HepG2 (cell line): ENCODE results near the gene MT4. TPM values are rescaled to one million over a fixed set of nuclear protein-coding genes. Genes with fewer than 3 reads are reported as not detected.
A peak's percentile ranks its signal among the peaks of the same experiment; 100 is the strongest.

ENCODE experiments used
- ATAC-seq: fragments of 200-7000 bp; cut with Tn5 transposase; 3 replicates; pipeline ENCODE4 v1.9.1; 2020; ENCODE audit warnings: mild to moderate bottlenecking, moderate library complexity
- BruUV-seq: library from RNA; stranded (reverse); fragments of 400-500 nt; replicated peaks from 2 replicates; lab custom pipeline; 2021; lab: Mats Ljungman, UMichigan
- CTCF ChIA-PET: fragments of 300-600 bp; formaldehyde crosslinking; extraction: SDS; loops from one replicate; lab custom pipeline; 2021; ENCODE audit warnings: low total read pairs, inconsistent platforms, low intra/inter-chr PET ratio; lab: Yijun Ruan, JAX
- POLR2A ChIA-PET: fragments of 350-600 bp; sonication (Branson Sonifier 250); formaldehyde crosslinking; loops from one replicate; lab custom pipeline; 2020; ENCODE audit warnings: antibody characterized with exemption, inconsistent platforms; lab: Yijun Ruan, JAX
- DNase-seq: peaks from one replicate; pipeline ENCODE4 v3.0.0-alpha.2; 2015; ENCODE audit warnings: low spot score
- FAIRE-seq: peaks from 3 replicates; lab custom pipeline; 2011; peaks lifted over from hg19 to GRCh38; lab: Jason Lieb, UNC
- H2AFZ ChIP-seq: one replicate; pipeline ENCODE4 v1.6.1; 2011; ENCODE audit warnings: low read length, inconsistent platforms
- H3K27ac ChIP-seq: fragments of 300-600 bp; 3 replicates; pipeline ENCODE4 v1.8.0; 2011; ENCODE audit warnings: mixed run types, mild to moderate bottlenecking, mixed read lengths, low read length, inconsistent platforms; ENCODE audit not compliant: insufficient read depth; ENCODE audit errors: extremely low read length
- H3K27me3 ChIP-seq, 2 experiments: fragments of 200-600 bp in 1 of 2; 2 replicates in 1 of 2; 3 replicates in 1 of 2; pipeline versions ENCODE4 v1.6.0 to v1.8.0; 2011; ENCODE audit warnings: low read length in 2 of 2, mild to moderate bottlenecking in 2 of 2, moderate library complexity in 2 of 2, inconsistent platforms in 1 of 2; ENCODE audit not compliant: insufficient read depth in 2 of 2, control insufficient read depth in 1 of 2
- H3K36me3 ChIP-seq, 2 experiments: fragments of 200-600 bp in 1 of 2; replicated peaks in 1 of 2; 2 replicates in 1 of 2; 3 replicates in 1 of 2; pipeline versions ENCODE4 v1.5.1 to v1.8.0; 2011; ENCODE audit warnings: low read length in 2 of 2, inconsistent platforms in 1 of 2; ENCODE audit not compliant: insufficient read depth in 2 of 2, control insufficient read depth in 1 of 2
- H3K4me1 ChIP-seq: 2 replicates; pipeline ENCODE4 v1.5.1; 2012; ENCODE audit warnings: low read length, inconsistent platforms; ENCODE audit not compliant: insufficient read depth
- H3K4me2 ChIP-seq: 2 replicates; pipeline ENCODE4 v1.6.0; 2011; ENCODE audit warnings: low read depth, low read length, inconsistent platforms
- H3K4me3 ChIP-seq, 3 experiments: fragments of 200-600 bp in 1 of 3; sonication (generic), shearing (Covaris generic) in 1 of 3; replicated peaks in 1 of 3; 2 replicates each; pipeline ENCODE4 v1.5.1; 2011 to 2016; ENCODE audit warnings: low read length in 3 of 3, inconsistent platforms in 2 of 3, low read depth in 2 of 3, mild to moderate bottlenecking in 2 of 3, control low read depth in 1 of 3, mixed read lengths in 1 of 3; ENCODE audit not compliant: insufficient read depth in 1 of 3
- H3K79me2 ChIP-seq: one replicate; pipeline ENCODE4 v1.6.1; 2011; ENCODE audit warnings: low read length, inconsistent platforms; ENCODE audit not compliant: insufficient read depth
- H3K9ac ChIP-seq: 2 replicates; pipeline ENCODE4 v1.6.0; 2011; ENCODE audit warnings: mild to moderate bottlenecking, low read depth, low read length, inconsistent platforms; ENCODE audit not compliant: insufficient read depth
- H3K9me3 ChIP-seq: 2 replicates; pipeline ENCODE4 v1.5.1; 2012; ENCODE audit warnings: mild to moderate bottlenecking, low read length
- H4K20me1 ChIP-seq: 2 replicates; pipeline ENCODE4 v1.6.0; 2011; ENCODE audit warnings: inconsistent platforms, mild to moderate bottlenecking, low read length, moderate library complexity; ENCODE audit not compliant: insufficient read depth
- CHD2 ChIP-seq: IDR thresholded peaks from 2 replicates; pipeline ENCODE4 v1.6.1; 2011; ENCODE audit warnings: low read depth, low read length, improper control_type of control experiment
- CREB1 ChIP-seq, 2 experiments: fragments of 450-650 bp in 1 of 2; IDR thresholded peaks; 2 replicates each; pipeline ENCODE4 v1.6.1; 2016 to 2017; ENCODE audit warnings: control low read depth in 1 of 2, mild to moderate bottlenecking in 1 of 2, missing compliant biosample characterization in 1 of 2, missing genetic modification characterization in 1 of 2
- GATAD2A ChIP-seq: IDR thresholded peaks from 2 replicates; pipeline ENCODE4 v1.6.1; 2016
- HOXA3 ChIP-seq: sonication (generic); formaldehyde crosslinking; IDR thresholded peaks from 2 replicates; pipeline ENCODE4 v1.5.0; 2020; ENCODE audit warnings: missing genetic modification reagents
- KDM4B ChIP-seq: sonication (generic); formaldehyde crosslinking; IDR thresholded peaks from 2 replicates; pipeline ENCODE4 v1.4.0; 2020; ENCODE audit warnings: missing genetic modification reagents
- MED1 ChIP-seq: sonication (generic); formaldehyde crosslinking; IDR thresholded peaks from 2 replicates; pipeline ENCODE4 v1.4.0; 2020; ENCODE audit warnings: missing genetic modification reagents
- MEF2D ChIP-seq: sonication (generic); formaldehyde crosslinking; IDR thresholded peaks from 2 replicates; pipeline ENCODE4 v1.5.1; 2020; ENCODE audit warnings: mild to moderate bottlenecking, missing genetic modification reagents
- NR2F6 ChIP-seq, 2 experiments: IDR thresholded peaks; 2 replicates each; pipeline ENCODE4 v1.6.1; 2016; ENCODE audit warnings: antibody characterized with exemption in 1 of 2, mild to moderate bottlenecking in 1 of 2
- RXRA ChIP-seq: sonication (generic); formaldehyde crosslinking; IDR thresholded peaks from 2 replicates; pipeline ENCODE4 v1.5.1; 2020; ENCODE audit warnings: missing genetic modification reagents
- SOX6 ChIP-seq, 2 experiments: fragments of 450-650 bp in 1 of 2; sonication (generic) in 1 of 2; formaldehyde crosslinking in 1 of 2; IDR thresholded peaks; 2 replicates each; pipeline versions ENCODE4 v1.4.0 to v1.6.1; 2017 to 2020; ENCODE audit warnings: antibody characterized with exemption in 1 of 2, mild to moderate bottlenecking in 1 of 2, missing genetic modification reagents in 1 of 2
- TEAD3 ChIP-seq: optimal IDR thresholded peaks from 2 replicates; pipeline ENCODE3; 2016; ENCODE audit warnings: borderline replicate concordance
- ZFP90 ChIP-seq: sonication (generic); formaldehyde crosslinking; IDR thresholded peaks from 2 replicates; pipeline ENCODE4 v1.8.0; 2022; ENCODE audit warnings: missing genetic modification reagents, mild to moderate bottlenecking, inconsistent platforms, borderline replicate concordance
- ZNF34 ChIP-seq: sonication (generic); formaldehyde crosslinking; IDR thresholded peaks from 2 replicates; pipeline ENCODE4 v1.4.0; 2020; ENCODE audit warnings: mild to moderate bottlenecking, missing genetic modification reagents, borderline replicate concordance
- ZNF768 ChIP-seq: sonication (generic); formaldehyde crosslinking; IDR thresholded peaks from 2 replicates; pipeline ENCODE4 v1.4.0; 2020; ENCODE audit warnings: missing genetic modification reagents
- ZSCAN25 ChIP-seq: sonication (generic); formaldehyde crosslinking; IDR thresholded peaks from 2 replicates; pipeline ENCODE4 v1.8.0; 2022; ENCODE audit warnings: mild to moderate bottlenecking, missing genetic modification reagents
- WGBS: methylation state at CpG from one replicate; pipeline ENCODE4 v1.1.6; 2017; ENCODE audit warnings: low lambda C conversion rate; 5-methylcytosine and 5-hydroxymethylcytosine counted together
- in situ Hi-C: cut with HindIII; loops from 2 replicates; pipeline ENCODE4 v1.10.0; 2017; ENCODE audit warnings: low pct_unique_long_range_greater_than_20kb; ENCODE audit not compliant: extremely low pct_ligation_motif_present
- intact Hi-C: fragments of 100-400 bp; cut with micrococcal nuclease; formaldehyde crosslinking; loops from one replicate; pipeline ENCODE4 v1.10.0; 2022; ENCODE audit not compliant: unreplicated experiment
- polyA plus RNA-seq, 8 experiments: library from polyadenylated mRNA; depleted of rRNA in 3 of 8; stranded (reverse) in 7 of 8; unstranded in 1 of 8; fragments of >200 nt; fragmentation: Illumina TruSeq in 4 of 8; extraction: Trizol in 4 of 8; gene quantifications; 2 replicates each; pipeline versions ENCODE4 v1.2.1 to v1.2.3, GENCODE V29; 2011 to 2016; ENCODE audit warnings: low read depth in 4 of 8, missing spikeins in 1 of 8, mixed read lengths in 1 of 8; ENCODE audit not compliant: insufficient read depth in 1 of 8
- total RNA-seq, 5 experiments: library from RNA; depleted of rRNA; stranded (reverse); fragments of >200 nt; fragmentation: Illumina TruSeq; extraction: Trizol; gene quantifications; 2 replicates each; pipeline ENCODE4 v1.2.3, GENCODE V29; 2016; ENCODE audit warnings: low read depth in 1 of 5
- TF ChIP-seq, protein P1 (sequence below): sonication (generic); formaldehyde crosslinking; IDR thresholded peaks from 2 replicates; pipeline ENCODE4 v1.5.0; 2020; ENCODE audit warnings: mild to moderate bottlenecking, missing genetic modification reagents
- TF ChIP-seq, protein P2 (sequence below): IDR thresholded peaks from 2 replicates; pipeline ENCODE4 v1.6.1; 2016; ENCODE audit warnings: missing compliant biosample characterization, missing genetic modification reagents, borderline replicate concordance

MT4 gene
- total and polyA plus RNA-seq, 2 of the 13 experiments (the other 11 are each of a cell fraction or from before 2014, with no cell fraction given): not detected

DNA sequence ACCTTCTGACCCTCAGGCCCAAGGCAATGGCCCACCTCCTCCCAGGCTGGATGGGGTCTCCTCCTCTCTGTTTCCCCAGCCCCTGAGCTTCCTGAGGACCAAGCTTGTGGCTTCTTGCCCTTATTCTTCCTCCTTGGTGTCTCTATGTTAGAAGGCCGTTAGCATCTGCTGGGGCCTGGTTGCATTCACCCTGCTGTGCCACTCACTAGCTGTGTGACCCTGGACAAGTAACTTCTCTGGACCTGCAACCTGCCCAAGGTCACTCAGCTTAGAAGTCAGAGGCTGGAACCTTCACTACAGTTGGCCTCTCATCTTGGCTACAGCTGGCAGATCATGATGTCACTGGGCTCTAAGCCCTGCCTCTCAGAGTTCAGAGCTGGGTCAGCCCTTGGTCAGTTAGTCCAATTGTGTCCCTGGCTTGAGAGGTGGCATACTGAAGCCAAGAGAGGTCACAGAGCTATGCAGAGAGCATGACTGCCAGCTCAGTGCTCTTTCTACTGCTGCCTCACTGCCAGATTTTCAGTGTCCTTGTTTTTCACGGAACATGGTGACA is 46.5 kb downstream of the MT4 start:
- WGBS: 0% methylated on average over 2 of the region's 2 CpGs
- Histone ChIP-seq H3K27me3 (peaks cover 0 to under 1% of the 10 kb centered on the region in 2 experiments; a peak in 2 of 5 replicates), H3K4me2 (peak overlapping the region; percentile 91), H3K79me2 (no peaks in the 10 kb centered on the region), H2AFZ (no peak overlapping the region), H3K4me3 (peak overlapping the region in 1 of 3 experiments; percentile 29; a peak in 1 of 6 replicates), H3K9ac (peak overlapping the region; percentile 32), H3K9me3 (no peaks in the 10 kb centered on the region), H3K27ac (no peak overlapping the region), H4K20me1 (no peaks in the 10 kb centered on the region), H3K36me3 (no peaks in the 10 kb centered on the region), H3K4me1 (peaks cover 52% of the 10 kb centered on the region)
- DNase-seq (peak; percentile 78), ATAC-seq (no peak), FAIRE-seq (no peak)
- ChIA-PET CTCF (no interaction called here), POLR2A (interaction anchor here (1.0 to 5.3 kb wide), 2 partner anchors 14 to 46 kb away, joined by 3 to 83 read pairs; partner anchors contain the start of genes MT1E and MT1F)
- BruUV-seq: no TSS peak
- in situ Hi-C loops: no loop called here
- intact Hi-C loops: no loop called here
- TF ChIP-seq ZFP90 (CRISPR knock-in tag) (no peak), NR2F6 (IDR thresholded peaks at IDR 0.05) (no peak; the same call in 1 of the 2 replicates), NR2F6 (CRISPR knock-in tag; IDR thresholded peaks at IDR 0.05) (peak; percentile 61; the same call in 1 of the 2 replicates), GATAD2A (CRISPR knock-in tag) (0 out of 2 replicates have a peak, but pooled peaks have one; percentile 30), TEAD3 (peak; percentile 51), HOXA3 (CRISPR knock-in tag) (peak; percentile 25; the same call in 1 of the 2 replicates), MEF2D (CRISPR knock-in tag) (0 out of 2 replicates have a peak, but pooled peaks have one; percentile 22), SOX6 (IDR thresholded peaks at IDR 0.05) (no peak), SOX6 (CRISPR knock-in tag; IDR thresholded peaks at IDR 0.05) (peak; percentile 28; the same call in 1 of the 2 replicates), RXRA (CRISPR knock-in tag) (peak; percentile 84), MED1 (CRISPR knock-in tag) (peak; percentile 70), CHD2 (no peak), ZNF768 (CRISPR knock-in tag) (peak; percentile 93), KDM4B (0 out of 2 replicates have a peak, but pooled peaks have one; percentile 37), ZSCAN25 (CRISPR knock-in tag) (no peak), ZNF34 (CRISPR knock-in tag) (no peak), CREB1 (IDR thresholded peaks at IDR 0.05) (peak; percentile 50), CREB1 (CRISPR knock-in tag; IDR thresholded peaks at IDR 0.05) (no peak)
- TF ChIP-seq, protein P1, sequence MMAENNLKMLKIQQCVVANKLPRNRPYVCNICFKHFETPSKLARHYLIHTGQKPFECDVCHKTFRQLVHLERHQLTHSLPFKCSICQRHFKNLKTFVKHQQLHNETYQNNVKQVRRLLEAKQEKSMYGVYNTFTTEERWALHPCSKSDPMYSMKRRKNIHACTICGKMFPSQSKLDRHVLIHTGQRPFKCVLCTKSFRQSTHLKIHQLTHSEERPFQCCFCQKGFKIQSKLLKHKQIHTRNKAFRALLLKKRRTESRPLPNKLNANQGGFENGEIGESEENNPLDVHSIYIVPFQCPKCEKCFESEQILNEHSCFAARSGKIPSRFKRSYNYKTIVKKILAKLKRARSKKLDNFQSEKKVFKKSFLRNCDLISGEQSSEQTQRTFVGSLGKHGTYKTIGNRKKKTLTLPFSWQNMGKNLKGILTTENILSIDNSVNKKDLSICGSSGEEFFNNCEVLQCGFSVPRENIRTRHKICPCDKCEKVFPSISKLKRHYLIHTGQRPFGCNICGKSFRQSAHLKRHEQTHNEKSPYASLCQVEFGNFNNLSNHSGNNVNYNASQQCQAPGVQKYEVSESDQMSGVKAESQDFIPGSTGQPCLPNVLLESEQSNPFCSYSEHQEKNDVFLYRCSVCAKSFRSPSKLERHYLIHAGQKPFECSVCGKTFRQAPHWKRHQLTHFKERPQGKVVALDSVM (CRISPR knock-in tag): peak; percentile 64
- TF ChIP-seq, protein P2, sequence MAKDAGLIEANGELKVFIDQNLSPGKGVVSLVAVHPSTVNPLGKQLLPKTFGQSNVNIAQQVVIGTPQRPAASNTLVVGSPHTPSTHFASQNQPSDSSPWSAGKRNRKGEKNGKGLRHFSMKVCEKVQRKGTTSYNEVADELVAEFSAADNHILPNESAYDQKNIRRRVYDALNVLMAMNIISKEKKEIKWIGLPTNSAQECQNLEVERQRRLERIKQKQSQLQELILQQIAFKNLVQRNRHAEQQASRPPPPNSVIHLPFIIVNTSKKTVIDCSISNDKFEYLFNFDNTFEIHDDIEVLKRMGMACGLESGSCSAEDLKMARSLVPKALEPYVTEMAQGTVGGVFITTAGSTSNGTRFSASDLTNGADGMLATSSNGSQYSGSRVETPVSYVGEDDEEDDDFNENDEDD (CRISPR knock-in tag): no peak
